BLaER1 treated with 17β-estradiol and CSF1 and Interleukin-3, amounts not matched to agents 10 nM and 100 nM (cell line): Measurements from ENCODE around the gene STEAP1B.
"Not testable (repeated sequence)": the region's sequence is repeated elsewhere in the genome, so short reads cannot be mapped to it uniquely, and the experiment has no call there.

Source experiments
- H3K27ac ChIP-seq, 11 experiments: shearing (Covaris generic); formaldehyde crosslinking; 2 replicates each; pipeline ENCODE4 v1.8.1; 2022
- H3K27me3 ChIP-seq, 11 experiments: shearing (Covaris generic); formaldehyde crosslinking; 2 replicates each; pipeline ENCODE4 v1.8.1; 2022
- H3K36me3 ChIP-seq, 11 experiments: shearing (Covaris generic); formaldehyde crosslinking; 2 replicates each; pipeline ENCODE4 v1.8.1; 2022
- H3K4me1 ChIP-seq, 10 experiments: shearing (Covaris generic); formaldehyde crosslinking; 2 replicates each; pipeline ENCODE4 v1.8.1; 2022
- H3K4me2 ChIP-seq, 11 experiments: shearing (Covaris generic); formaldehyde crosslinking; 2 replicates each; pipeline ENCODE4 v1.8.1; 2022
- H3K4me3 ChIP-seq, 10 experiments: shearing (Covaris generic); formaldehyde crosslinking; 2 replicates each; pipeline ENCODE4 v1.8.1; 2022
- H3K9ac ChIP-seq, 11 experiments: shearing (Covaris generic); formaldehyde crosslinking; 2 replicates each; pipeline ENCODE4 v1.8.1; 2022
- H3K9me3 ChIP-seq, 11 experiments: shearing (Covaris generic); formaldehyde crosslinking; replicated peaks in 1 of 11; 2 replicates each; pipeline ENCODE4 v1.8.1; 2022
- H4K20me1 ChIP-seq, 11 experiments: shearing (Covaris generic); formaldehyde crosslinking; 2 replicates each; pipeline ENCODE4 v1.8.1; 2022
- Cebpa-rat ChIP-seq, 11 experiments: shearing (Covaris generic); IDR thresholded peaks; 2 replicates each; pipeline ENCODE4 v1.8.1; 2022

The STEAP1B gene

GRCh38 chr7:22499888-22500689 is at the start of gene STEAP1B:
TSS of gene STEAP1B (minus strand) at chr7:22500188. CDS start at chr7:22494855, 5,333 bp downstream.
- peak within 1 kb of the TSS in 10 of 11 experiments; percentile 35 to 72 (median 52); a peak in 16 of 22 replicates for H3K9ac ChIP-seq

GRCh38 chr7:22549051-22549450 is 49.1 kb upstream of the STEAP1B start:
- Histone ChIP-seq H4K20me1 (no peaks in the 10 kb centered on the region), H3K9me3 (peaks cover 0 to 23% (median 0%) of the 10 kb centered on the region in 11 experiments; a peak in 7 of 22 replicates), H3K27ac (peak overlapping the region in 2 of 11 experiments; percentile 76 to 86; a peak in 2 of 22 replicates), H3K27me3 (peaks cover 0 to 16% (median 0%) of the 10 kb centered on the region in 11 experiments; a peak in 4 of 22 replicates), H3K9ac (peak overlapping the region in 1 of 11 experiments; percentile 76; a peak in 1 of 22 replicates), H3K4me1 (peaks cover 23 to 90% (median 59%) of the 10 kb centered on the region in 10 experiments), H3K4me3 (no peak overlapping the region), H3K4me2 (peak overlapping the region in 9 of 11 experiments; percentile 48 to 91 (median 80); a peak in 13 of 22 replicates), H3K36me3 (no peaks in the 10 kb centered on the region)
- TF ChIP-seq Cebpa-rat (IDR thresholded peaks at IDR 0.05) = no peak

More at GRCh38 chr7:22499888-22500689, at the start of gene STEAP1B:
- peak within 1 kb of the TSS in 5 of 11 experiments; percentile 17 to 53 (median 41); a peak in 6 of 22 replicates for H3K27ac ChIP-seq
- not testable (repeated sequence) for H3K36me3 ChIP-seq, H3K27me3 ChIP-seq, H3K9me3 ChIP-seq, H3K4me1 ChIP-seq, H4K20me1 ChIP-seq
- peak within 1 kb of the TSS; percentile 63 to 85 (median 77) for H3K4me2 ChIP-seq
- H3K4me3 ChIP-seq = peak within 1 kb of the TSS; percentile 32 to 57 (median 47); a peak in 18 of 20 replicates

GRCh38 chr7:22548313-22548712 is 48.3 kb upstream of the STEAP1B start:
- Histone ChIP-seq H3K4me3 (no peak overlapping the region), H4K20me1 (no peaks in the 10 kb centered on the region), H3K9ac (no peak overlapping the region), H3K27me3 (peaks cover 0 to 16% (median 0%) of the 10 kb centered on the region in 11 experiments; a peak in 4 of 22 replicates), H3K36me3 (no peaks in the 10 kb centered on the region), H3K4me1 (peaks cover 23 to 90% (median 64%) of the 10 kb centered on the region in 10 experiments), H3K27ac (no peak overlapping the region; a peak in 1 of 22 replicates), H3K4me2 (no peak overlapping the region; a peak in 1 of 22 replicates), H3K9me3 (peaks cover 0 to 18% (median 0%) of the 10 kb centered on the region in 11 experiments; a peak in 7 of 22 replicates)
- TF ChIP-seq Cebpa-rat (IDR thresholded peaks at IDR 0.05) = no peak

GRCh38 chr7:22546769-22547168 is 46.8 kb upstream of the STEAP1B start:
- Histone ChIP-seq H3K27me3 (peaks cover 0 to 16% (median 0%) of the 10 kb centered on the region in 11 experiments; a peak in 4 of 22 replicates), H3K9me3 (peaks cover 0 to 17% (median 0%) of the 10 kb centered on the region in 11 experiments; a peak in 7 of 22 replicates), H3K4me1 (peaks cover 29 to 90% (median 65%) of the 10 kb centered on the region in 10 experiments), H3K9ac (no peak overlapping the region), H3K4me2 (peak overlapping the region in 1 of 11 experiments; percentile 17; a peak in 1 of 22 replicates), H4K20me1 (no peaks in the 10 kb centered on the region), H3K36me3 (no peaks in the 10 kb centered on the region), H3K4me3 (no peak overlapping the region), H3K27ac (no peak overlapping the region)
- no peak for TF ChIP-seq Cebpa-rat (IDR thresholded peaks at IDR 0.05)

GRCh38 chr7:22545529-22545928 is 45.5 kb upstream of the STEAP1B start:
- Histone ChIP-seq H3K4me3 (no peak overlapping the region; a peak in 1 of 20 replicates), H3K4me1 (peaks cover 22 to 83% (median 56%) of the 10 kb centered on the region in 10 experiments), H3K27me3 (peaks cover 0 to 13% (median 0%) of the 10 kb centered on the region in 11 experiments; a peak in 4 of 22 replicates), H3K9me3 (peaks cover 0 to 20% (median 7%) of the 10 kb centered on the region in 11 experiments; a peak in 9 of 22 replicates), H4K20me1 (no peaks in the 10 kb centered on the region), H3K27ac (peak overlapping the region in 3 of 11 experiments; percentile 10 to 79 (median 12); a peak in 3 of 22 replicates), H3K9ac (no peak overlapping the region), H3K4me2 (peak overlapping the region in 9 of 11 experiments; percentile 9 to 81 (median 59); a peak in 16 of 22 replicates), H3K36me3 (no peaks in the 10 kb centered on the region)
- no peak for TF ChIP-seq Cebpa-rat (IDR thresholded peaks at IDR 0.05)

- Histone ChIP-seq H4K20me1 (no peaks in the 10 kb centered on the region), H3K27me3 (no peaks in the 10 kb centered on the region), H3K4me2 (peak overlapping the region in 8 of 11 experiments; percentile 36 to 81 (median 60); a peak in 14 of 22 replicates), H3K9ac (no peak overlapping the region), H3K27ac (peak overlapping the region in 1 of 11 experiments; percentile 79; a peak in 1 of 22 replicates), H3K36me3 (no peaks in the 10 kb centered on the region), H3K4me1 (peaks cover 11 to 70% (median 43%) of the 10 kb centered on the region in 10 experiments), H3K4me3 (no peak overlapping the region), H3K9me3 (peaks cover 0 to 30% (median 9%) of the 10 kb centered on the region in 11 experiments; a peak in 10 of 22 replicates)
- no peak for TF ChIP-seq Cebpa-rat (IDR thresholded peaks at IDR 0.05)
Measured at GRCh38 chr7:22544245-22544644, 44.3 kb upstream of the STEAP1B start.

- Histone ChIP-seq H3K9ac (peak overlapping the region in 5 of 11 experiments; percentile 30 to 68 (median 42); a peak in 7 of 22 replicates), H3K4me3 (no peak overlapping the region; a peak in 1 of 20 replicates), H3K27ac (peak overlapping the region in 6 of 11 experiments; percentile 22 to 79 (median 69); a peak in 11 of 22 replicates), H3K4me2 (peak overlapping the region; percentile 10 to 81 (median 61); a peak in 20 of 22 replicates), H3K27me3 (no peaks in the 10 kb centered on the region), H3K4me1 (peaks cover 11 to 60% (median 41%) of the 10 kb centered on the region in 10 experiments), H3K9me3 (peaks cover 0 to 26% (median 7%) of the 10 kb centered on the region in 11 experiments; a peak in 9 of 22 replicates), H3K36me3 (no peaks in the 10 kb centered on the region), H4K20me1 (no peaks in the 10 kb centered on the region)
- no peak for TF ChIP-seq Cebpa-rat (IDR thresholded peaks at IDR 0.05)
Measured at GRCh38 chr7:22543169-22543568, 43.2 kb upstream of the STEAP1B start.

- Histone ChIP-seq H3K9me3 (peaks cover 0 to 21% (median 7%) of the 10 kb centered on the region in 11 experiments; a peak in 9 of 22 replicates), H3K4me2 (peak overlapping the region; percentile 10 to 81 (median 61); a peak in 20 of 22 replicates), H3K4me3 (no peak overlapping the region; a peak in 1 of 20 replicates), H3K9ac (peak overlapping the region in 5 of 11 experiments; percentile 30 to 68 (median 42); a peak in 7 of 22 replicates), H3K36me3 (no peaks in the 10 kb centered on the region), H3K27me3 (no peaks in the 10 kb centered on the region), H4K20me1 (no peaks in the 10 kb centered on the region), H3K4me1 (peaks cover 11 to 55% (median 41%) of the 10 kb centered on the region in 10 experiments), H3K27ac (peak overlapping the region in 7 of 11 experiments; percentile 22 to 79 (median 66); a peak in 11 of 22 replicates)
- TF ChIP-seq Cebpa-rat (IDR thresholded peaks at IDR 0.05) = peak in 4 of 11 experiments; percentile 13 to 78 (median 62); a peak in 5 of 22 replicates
Measured at GRCh38 chr7:22542669-22543068, 42.7 kb upstream of the STEAP1B start.
